Activated naive CD4-positive, alpha-beta T cell treated with anti-CD3 and anti-CD28 coated beads, Interleukin-2, amount 50 U/mL, for 72 hours (primary cell): ENCODE results near the gene MYOZ2. TPM values are rescaled to one million over a fixed set of nuclear protein-coding genes. Genes with fewer than 3 reads are reported as not detected.

Experiments used
- ATAC-seq, 2 donors: fragments of 150-1000 bp; cut with Tn5 transposase; 2 replicates each; pipeline ENCODE4 v1.10.0; 2021; ENCODE audit warnings: mild to moderate bottlenecking in 2 of 2, moderate library complexity in 2 of 2
- DNase-seq, 2 donors: peaks; one replicate each; pipeline ENCODE4 v3.0.0; 2021 to 2022; ENCODE audit warnings: low spot score in 2 of 2
- H3K27ac Mint-ChIP-seq, 2 donors: one replicate each; pipeline ENCODE4 v1.8.0; 2022; ENCODE audit warnings: mild to moderate bottlenecking in 2 of 2, mixed read lengths in 2 of 2
- H3K36me3 Mint-ChIP-seq, 2 donors: one replicate each; pipeline ENCODE4 v1.8.0; 2022; ENCODE audit warnings: mixed read lengths in 2 of 2
- H3K9me3 Mint-ChIP-seq, 2 donors: one replicate each; pipeline ENCODE4 v1.8.0; 2022; ENCODE audit warnings: mixed read lengths in 2 of 2
- total RNA-seq, 2 donors: library from RNA; stranded (reverse); gene quantifications; one replicate each; pipeline ENCODE4 v1.2.3, GENCODE V29; 2022

Gene MYOZ2
- total RNA-seq, 2 donors from 2014 or later: not detected

- DNase-seq (no peak), ATAC-seq (no peak)
- Mint-ChIP-seq H3K9me3 (no peaks in the 10 kb centered on the region), H3K36me3 (peaks cover 11 to 24% of the 10 kb centered on the region in 2 donors), H3K27ac (peak overlapping the region in 1 of 2 donors; percentile 92)
Measured at GRCh38 chr4:119210775-119211174, 75.1 kb downstream of the MYOZ2 start.

- Mint-ChIP-seq H3K36me3 (peaks cover 11 to 24% of the 10 kb centered on the region in 2 donors), H3K27ac (peak overlapping the region; percentile 92 to 97), H3K9me3 (no peaks in the 10 kb centered on the region)
- DNase-seq: no peak
- peak in 1 of 2 donors; percentile 2 for ATAC-seq
Measured at GRCh38 chr4:119211867-119212233, 76.2 kb downstream of the MYOZ2 start.

DNA sequence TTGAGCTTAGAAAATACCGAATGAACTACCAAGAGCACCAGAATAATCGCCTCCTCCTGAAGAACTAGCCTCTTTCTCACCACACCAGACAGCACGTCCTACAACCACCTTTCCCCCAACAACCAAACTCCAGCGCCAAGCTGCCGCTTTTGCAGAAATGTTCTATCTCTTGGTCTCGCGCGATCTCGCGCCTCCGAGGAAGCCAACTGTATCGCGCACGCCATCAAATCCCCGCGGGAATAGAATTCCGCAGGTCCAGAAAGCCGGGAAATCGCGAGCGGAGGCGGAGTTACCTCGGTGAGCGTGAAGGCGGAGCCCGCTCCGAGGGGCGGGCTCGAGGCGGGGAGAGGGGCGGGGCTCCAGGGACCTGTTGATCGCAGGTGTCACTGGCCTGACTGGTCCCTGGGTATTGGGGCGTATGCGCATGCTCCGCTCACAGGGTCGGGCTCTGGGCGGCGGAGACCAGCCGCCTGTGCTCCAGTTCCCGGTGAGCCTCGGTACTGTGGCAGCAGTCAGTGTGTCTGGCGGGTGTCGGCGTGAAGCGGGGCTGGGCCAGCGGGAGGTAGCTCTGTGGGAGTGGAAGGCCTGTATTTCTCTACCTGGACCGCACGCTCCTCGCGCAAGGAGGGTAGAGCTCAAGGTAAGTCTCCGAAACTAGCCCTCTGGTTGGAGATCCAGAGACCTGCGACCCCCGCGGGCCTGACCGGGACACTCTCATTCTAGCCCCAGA lies 76.8 kb downstream of the MYOZ2 start, which contains the start of gene USP53:
TSS of gene USP53 (plus strand) at position 480 of the 730 bp plus-strand sequence. CDS start 27,047 bp downstream, outside the sequence.
- H3K36me3 Mint-ChIP-seq: peaks cover 14 to 24% of the 10 kb centered on the region in 2 donors
- ATAC-seq (peak; percentile 86 to 90), DNase-seq (peak; percentile 96 to 97)
- H3K27ac Mint-ChIP-seq: peak within 1 kb of the TSS; percentile 92 to 97
- no peaks in the 10 kb centered on the region for H3K9me3 Mint-ChIP-seq

- peak; percentile 46 to 64 for ATAC-seq
- peak; percentile 67 to 85 for DNase-seq
- Mint-ChIP-seq H3K36me3 (peaks cover 21 to 24% of the 10 kb centered on the region in 2 donors), H3K9me3 (no peaks in the 10 kb centered on the region), H3K27ac (peak overlapping the region; percentile 92 to 97)
Measured at GRCh38 chr4:119212964-119213606, 77.5 kb downstream of the MYOZ2 start.

GRCh38 chr4:119218093-119218492 lies 82.5 kb downstream of the MYOZ2 start:
- Mint-ChIP-seq H3K27ac (no peak overlapping the region), H3K36me3 (peaks cover 8 to 37% of the 10 kb centered on the region in 2 donors), H3K9me3 (no peaks in the 10 kb centered on the region)
- no peak for ATAC-seq
- no peak for DNase-seq

- H3K27ac Mint-ChIP-seq: no peak overlapping the region
- peaks cover 12 to 58% of the 10 kb centered on the region in 2 donors for H3K36me3 Mint-ChIP-seq
- H3K9me3 Mint-ChIP-seq: peaks cover 0 to 5% of the 10 kb centered on the region in 2 donors
- DNase-seq (no peak), ATAC-seq (no peak)
Measured at GRCh38 chr4:119221412-119221811, 85.8 kb downstream of the MYOZ2 start.

GRCh38 chr4:119227690-119228089 lies 92.1 kb downstream of the MYOZ2 start:
- Mint-ChIP-seq H3K27ac (no peak overlapping the region), H3K36me3 (peaks cover 11 to 39% of the 10 kb centered on the region in 2 donors), H3K9me3 (peaks cover 0 to 9% of the 10 kb centered on the region in 2 donors)
- ATAC-seq (peak in 1 of 2 donors; percentile 38), DNase-seq (no peak)

DNA sequence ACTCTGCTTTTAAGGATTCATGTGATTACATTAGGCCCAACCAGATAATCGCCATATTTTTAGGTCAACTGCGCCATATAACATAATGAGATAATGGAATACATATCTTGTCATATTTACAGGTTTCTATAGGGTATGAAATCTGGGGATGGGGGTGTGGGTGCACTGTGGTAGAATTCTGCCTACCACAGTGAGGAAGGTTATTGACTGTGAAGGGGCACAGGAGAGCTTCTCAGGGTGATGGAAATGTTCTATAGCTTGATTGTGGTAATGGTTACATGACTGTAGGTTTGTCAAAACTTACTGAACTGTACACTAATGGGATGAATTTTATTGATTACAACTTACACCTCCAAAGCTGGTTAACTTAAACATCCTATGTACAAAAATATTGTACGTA lies 92.8 kb downstream of the MYOZ2 start:
- DNase-seq (no peak), ATAC-seq (peak in 1 of 2 donors; percentile 41)
- H3K27ac Mint-ChIP-seq: peak overlapping the region in 1 of 2 donors; percentile 47
- peaks cover 11 to 31% of the 10 kb centered on the region in 2 donors for H3K36me3 Mint-ChIP-seq
- H3K9me3 Mint-ChIP-seq: peaks cover 0 to 9% of the 10 kb centered on the region in 2 donors

GRCh38 chr4:119229908-119230687 lies 94.5 kb downstream of the MYOZ2 start:
- ATAC-seq: no peak
- DNase-seq: no peak
- H3K27ac Mint-ChIP-seq: no peak overlapping the region
- H3K36me3 Mint-ChIP-seq: peaks cover 9 to 19% of the 10 kb centered on the region in 2 donors
- H3K9me3 Mint-ChIP-seq: peaks cover 0 to 5% of the 10 kb centered on the region in 2 donors

- Mint-ChIP-seq H3K9me3 (peaks cover 0 to 5% of the 10 kb centered on the region in 2 donors), H3K36me3 (peaks cover 16 to 26% of the 10 kb centered on the region in 2 donors), H3K27ac (no peak overlapping the region)
- DNase-seq: no peak
- no peak for ATAC-seq
Measured at GRCh38 chr4:119231491-119231890, 95.9 kb downstream of the MYOZ2 start.

- H3K36me3 Mint-ChIP-seq: peaks cover 16 to 30% of the 10 kb centered on the region in 2 donors
- peaks cover 0 to 5% of the 10 kb centered on the region in 2 donors for H3K9me3 Mint-ChIP-seq
- DNase-seq: no peak
- ATAC-seq: peak in 1 of 2 donors; percentile 39
- no peak overlapping the region for H3K27ac Mint-ChIP-seq
Measured at GRCh38 chr4:119232286-119232685, 96.7 kb downstream of the MYOZ2 start.

DNA sequence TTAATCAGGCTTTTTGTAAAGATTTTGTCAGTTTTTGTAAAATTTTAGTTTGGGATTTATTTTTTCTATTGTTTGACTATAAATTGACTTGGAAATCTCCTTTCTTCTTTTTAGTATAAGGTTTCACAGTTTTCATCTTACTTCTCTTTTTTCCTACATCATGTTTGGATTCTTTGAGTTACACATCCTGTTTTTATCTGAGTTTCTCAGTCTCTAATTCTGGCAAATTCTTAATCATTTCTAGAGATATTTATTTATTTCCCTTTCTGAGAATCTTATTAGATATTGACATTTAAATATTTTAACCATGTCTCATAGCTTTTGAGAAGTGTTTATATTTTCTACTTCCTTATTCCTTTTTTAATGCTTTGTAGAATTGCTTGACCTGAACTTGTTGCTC lies 97.6 kb downstream of the MYOZ2 start:
- ATAC-seq: no peak
- Mint-ChIP-seq H3K27ac (peak overlapping the region in 1 of 2 donors; percentile 26), H3K36me3 (peaks cover 16 to 30% of the 10 kb centered on the region in 2 donors), H3K9me3 (peaks cover 0 to 5% of the 10 kb centered on the region in 2 donors)
- no peak for DNase-seq

GRCh38 chr4:119233750-119234149 lies 98.1 kb downstream of the MYOZ2 start:
- ATAC-seq (no peak), DNase-seq (no peak)
- peaks cover 0 to 5% of the 10 kb centered on the region in 2 donors for H3K9me3 Mint-ChIP-seq
- H3K36me3 Mint-ChIP-seq: peaks cover 16 to 30% of the 10 kb centered on the region in 2 donors
- H3K27ac Mint-ChIP-seq: no peak overlapping the region

DNA sequence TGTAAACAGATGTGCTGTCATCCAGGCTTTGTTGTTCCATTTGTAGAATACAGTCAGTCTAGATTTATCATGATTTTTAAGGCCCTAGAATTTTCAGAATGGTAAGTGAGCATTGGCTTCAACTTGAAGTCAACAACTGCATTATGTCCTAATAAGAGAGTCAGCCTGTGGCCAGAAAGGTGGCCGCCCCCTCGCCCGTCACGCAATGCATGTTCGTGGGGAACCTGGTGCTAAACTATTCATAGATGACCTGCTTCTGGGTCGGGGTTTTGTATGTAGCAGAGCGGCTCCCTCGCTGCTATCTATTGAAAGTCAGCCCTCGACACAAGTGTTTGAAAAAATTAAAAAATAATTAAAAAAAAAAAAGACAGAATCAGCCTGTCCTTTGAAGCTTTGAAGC lies 101.6 kb downstream of the MYOZ2 start:
- ATAC-seq (no peak), DNase-seq (no peak)
- no peaks in the 10 kb centered on the region for H3K9me3 Mint-ChIP-seq
- peaks cover 12 to 18% of the 10 kb centered on the region in 2 donors for H3K36me3 Mint-ChIP-seq
- H3K27ac Mint-ChIP-seq: no peak overlapping the region
